ENCODE results near the gene XBP1.

- no peak for TF ChIP-seq SUZ12 (IDR thresholded peaks at IDR 0.05; ENCODE audit: extremely low read depth, insufficient read depth, insufficient read length)
- no peak for TF ChIP-seq YY1 (IDR thresholded peaks at IDR 0.05; ENCODE audit: insufficient read depth, insufficient read length)
These were observed 11.8 kb downstream of the XBP1 start for GRCh38 chr22:28788601-28789000.

All from NT2/D1 (cell line).